Ovary (tissue), 9 donors: Measurements from ENCODE around the gene TMEM18. TPM values are rescaled to one million over a fixed set of nuclear protein-coding genes. Genes with fewer than 3 reads are reported as not detected.
"Not testable (repeated sequence)": the region's sequence is repeated elsewhere in the genome, so short reads cannot be mapped to it uniquely, and the experiment has no call there.

Experiments
- DNase-seq, 5 donors: peaks; one replicate each; pipeline ENCODE4 v3.0.0-alpha.2; 2019 to 2020
- H3K27ac ChIP-seq, 2 donors: fragments of 200-600 bp; one replicate each; pipeline versions ENCODE4 v1.5.1 to v1.8.0; 2019 to 2022
- H3K27me3 ChIP-seq: fragments of 200-600 bp; one replicate; pipeline ENCODE4 v1.8.0; 2022
- H3K36me3 ChIP-seq: fragments of 200-600 bp; sonication (generic); one replicate; pipeline ENCODE4 v1.5.1; 2019
- H3K4me1 ChIP-seq: one replicate; pipeline ENCODE4 v1.8.1; 2013; ENCODE audit warnings: mild to moderate bottlenecking, moderate library complexity; ENCODE audit not compliant: insufficient read depth
- H3K4me3 ChIP-seq: fragments of 200-600 bp; sonication (generic); one replicate; pipeline ENCODE4 v1.5.1; 2017
- H3K9me3 ChIP-seq, 2 donors: fragments of 200-600 bp in 1 of 2; sonication (generic) in 1 of 2; one replicate each; pipeline versions ENCODE4 v1.5.1 to v1.8.1; 2013 to 2019; ENCODE audit warnings: mild to moderate bottlenecking in 1 of 2, moderate library complexity in 1 of 2
- EP300 ChIP-seq: sonication (generic); formaldehyde crosslinking; IDR thresholded peaks from one replicate; pipeline ENCODE4 v1.6.1; 2017; ENCODE audit warnings: antibody characterized with exemption
- POLR2A ChIP-seq: fragments of 450-650 bp; IDR thresholded peaks from one replicate; pipeline ENCODE4 v1.6.1; 2017; ENCODE audit warnings: antibody characterized with exemption, mild to moderate bottlenecking, moderate library complexity
- WGBS, 3 donors: extraction: QIAGEN DNeasy Blood & Tissue Kit in 1 of 3; methylation state at CpG; one replicate each; pipeline versions ENCODE4 v1.1.5 to v1.1.7; 2013 to 2017; 5-methylcytosine and 5-hydroxymethylcytosine counted together
- intact Hi-C, 4 donors: fragments of 100-400 bp; cut with DNase I; formaldehyde crosslinking; loops; one replicate each; pipeline versions ENCODE4 v1.11.0 to v1.15.1; 2022 to 2023
- polyA plus RNA-seq, 2 donors: library from polyadenylated mRNA; stranded (reverse); fragments of 200-250 nt in 1 of 2; fragments of 350-450 nt in 1 of 2; fragmentation: Illumina TruSeq in 1 of 2; extraction: RNeasy Lipid Tissue Mini Kit (QIAGEN cat#74804) in 1 of 2; gene quantifications; one replicate each; pipeline ENCODE4 v1.2.3, GENCODE V29; 2013 to 2014
- total RNA-seq, 7 donors: library from RNA; depleted of rRNA in 2 of 7; stranded (reverse); fragments of >200 nt in 2 of 7; fragmentation: NEBNext Ultra II Directional in 3 of 7; extraction: Animal tissue kit (Norgen Biotek cat#: 25700) in 3 of 7; gene quantifications; one replicate each; pipeline versions ENCODE4 v1.1.0 to v1.2.4, GENCODE V29; 2016 to 2023
- TF ChIP-seq, protein P1 (sequence below), 3 donors: fragments of 450-650 bp in 2 of 3; fragments of 200-600 bp in 1 of 3; IDR thresholded peaks; one replicate each; pipeline versions ENCODE4 v1.5.1 to v1.8.0; 2016 to 2022; ENCODE audit warnings: antibody characterized with exemption in 3 of 3, mild to moderate bottlenecking in 1 of 3
- donor health status: DM: no; HTN: no; CAD: no; lungs with moderate emphysema.
- donor health status: DM: no; HTN: no; CAD: no.
- donor health status: Bipolar disorder and iron deficiency.
- donor health status: DM: yes; HTN: yes; CAD: no.
- donor health status: DM: no; HTN: no; CAD: no.
- donor health status: DM: yes; HTN: yes; CAD: no.

TMEM18 gene
- total and polyA plus RNA-seq, 9 donors = 27.5 to 48.5 (median 40.4) TPM

DNA sequence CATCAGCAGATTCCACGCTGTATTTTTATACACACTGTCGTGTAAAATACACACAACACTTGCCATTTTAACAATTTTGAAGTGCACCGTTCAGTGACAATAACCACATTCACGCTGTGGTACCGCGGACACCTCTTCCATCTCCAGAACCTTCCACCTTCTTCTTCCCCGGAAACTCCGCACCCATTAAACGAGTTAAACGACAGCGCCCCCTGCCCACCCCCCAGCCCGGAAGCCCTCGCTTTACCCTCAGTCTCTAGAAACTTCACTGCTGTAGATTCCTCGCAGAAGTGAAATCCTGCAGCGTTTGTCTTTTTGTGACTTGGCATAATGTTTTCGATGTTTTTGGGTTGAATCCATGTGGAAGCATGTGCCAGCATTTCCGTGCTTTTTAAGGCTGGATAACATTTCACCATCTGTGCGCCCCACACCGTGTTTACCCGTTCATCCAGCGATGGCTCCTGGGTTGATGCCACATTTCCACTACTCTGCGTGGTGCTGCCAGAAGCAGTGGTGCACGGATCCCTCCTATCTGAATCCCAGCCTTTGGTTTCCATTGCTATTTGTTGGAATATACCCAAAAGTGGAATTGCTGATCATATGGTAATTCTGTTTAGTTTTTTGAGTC lies 32.0 kb upstream of the TMEM18 start:
- peak; percentile 37 to 69 (median 49) for DNase-seq
- Histone ChIP-seq H3K27me3 (no peaks in the 10 kb centered on the region), H3K4me1 (peaks cover 10% of the 10 kb centered on the region), H3K27ac (peak overlapping the region in 1 of 2 donors; percentile 52), H3K9me3 (no peaks in the 10 kb centered on the region), H3K36me3 (no peaks in the 10 kb centered on the region), H3K4me3 (no peak overlapping the region)
- whole genome bisulfite sequencing, 3 donors = 51 to 76% (median 68%) methylated on average over 23 of the region's 23 CpGs
- TF ChIP-seq POLR2A = no peak
- TF ChIP-seq, protein P1, sequence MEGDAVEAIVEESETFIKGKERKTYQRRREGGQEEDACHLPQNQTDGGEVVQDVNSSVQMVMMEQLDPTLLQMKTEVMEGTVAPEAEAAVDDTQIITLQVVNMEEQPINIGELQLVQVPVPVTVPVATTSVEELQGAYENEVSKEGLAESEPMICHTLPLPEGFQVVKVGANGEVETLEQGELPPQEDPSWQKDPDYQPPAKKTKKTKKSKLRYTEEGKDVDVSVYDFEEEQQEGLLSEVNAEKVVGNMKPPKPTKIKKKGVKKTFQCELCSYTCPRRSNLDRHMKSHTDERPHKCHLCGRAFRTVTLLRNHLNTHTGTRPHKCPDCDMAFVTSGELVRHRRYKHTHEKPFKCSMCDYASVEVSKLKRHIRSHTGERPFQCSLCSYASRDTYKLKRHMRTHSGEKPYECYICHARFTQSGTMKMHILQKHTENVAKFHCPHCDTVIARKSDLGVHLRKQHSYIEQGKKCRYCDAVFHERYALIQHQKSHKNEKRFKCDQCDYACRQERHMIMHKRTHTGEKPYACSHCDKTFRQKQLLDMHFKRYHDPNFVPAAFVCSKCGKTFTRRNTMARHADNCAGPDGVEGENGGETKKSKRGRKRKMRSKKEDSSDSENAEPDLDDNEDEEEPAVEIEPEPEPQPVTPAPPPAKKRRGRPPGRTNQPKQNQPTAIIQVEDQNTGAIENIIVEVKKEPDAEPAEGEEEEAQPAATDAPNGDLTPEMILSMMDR (IDR thresholded peaks at IDR 0.05) = no peak
- intact Hi-C loops = no loop called here

- TF ChIP-seq POLR2A = no peak
- TF ChIP-seq, protein P1 (IDR thresholded peaks at IDR 0.05) = no peak
- TF ChIP-seq EP300 = no peak
- Histone ChIP-seq H3K27me3 (no peaks in the 10 kb centered on the region), H3K4me3 (no peak overlapping the region), H3K36me3 (no peaks in the 10 kb centered on the region), H3K27ac (peak overlapping the region in 1 of 2 donors; percentile 52), H3K4me1 (peaks cover 10% of the 10 kb centered on the region), H3K9me3 (no peaks in the 10 kb centered on the region)
- 37 to 63% (median 51%) methylated on average over 18 of the region's 18 CpGs for WGBS, 3 donors
- DNase-seq = peak in 4 of 5 donors; percentile 22 to 61 (median 52)
- intact Hi-C loops = no loop called here
Measured at GRCh38 chr2:708667-709066, 31.5 kb upstream of the TMEM18 start.

- intact Hi-C loops = no loop called here
- no peak overlapping the region for H3K27ac ChIP-seq
- 82 to 89% (median 85%) methylated on average over 7 of the region's 7 CpGs for WGBS, 3 donors
- peaks cover 8% of the 10 kb centered on the region for H3K4me1 ChIP-seq
- no peaks in the 10 kb centered on the region for H3K36me3 ChIP-seq
- H3K4me3 ChIP-seq = no peak overlapping the region
- TF ChIP-seq, protein P1 (IDR thresholded peaks at IDR 0.05) = no peak
- TF ChIP-seq POLR2A (no peak), EP300 (no peak)
- H3K9me3 ChIP-seq = no peaks in the 10 kb centered on the region
- DNase-seq = no peak
- H3K27me3 ChIP-seq = no peaks in the 10 kb centered on the region
Measured at GRCh38 chr2:705971-706511, 28.8 kb upstream of the TMEM18 start.

DNA sequence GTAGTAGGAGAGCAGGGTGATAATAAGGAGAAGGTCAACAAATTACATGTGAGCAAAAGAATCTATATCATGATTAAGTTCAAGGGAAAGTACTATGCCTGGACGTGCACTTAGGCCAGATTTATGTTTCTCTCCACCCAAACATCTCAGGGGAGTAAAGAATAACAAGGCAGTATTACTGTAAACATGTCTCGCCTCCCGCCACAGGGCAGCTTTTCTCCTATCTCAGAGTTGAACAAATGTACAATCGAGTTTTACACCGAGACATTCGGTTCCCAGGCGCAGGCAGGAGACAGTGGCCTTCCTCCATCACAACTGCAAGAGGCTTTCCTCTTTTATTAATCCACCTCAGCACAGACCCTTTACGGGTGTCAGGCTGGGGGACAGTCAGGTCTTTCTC lies 25.6 kb upstream of the TMEM18 start:
- intact Hi-C loops, H3K9me3 ChIP-seq, H3K36me3 ChIP-seq, H3K4me3 ChIP-seq, H3K27ac ChIP-seq, H3K27me3 ChIP-seq, DNase-seq, H3K4me1 ChIP-seq: not testable (repeated sequence)
- 7 to 40% (median 13%) methylated on average over 8 of the region's 8 CpGs for WGBS, 3 donors

- Histone ChIP-seq H3K4me1 (peaks cover 3% of the 10 kb centered on the region), H3K4me3 (no peak overlapping the region), H3K9me3 (no peaks in the 10 kb centered on the region), H3K27ac (no peak overlapping the region), H3K36me3 (no peaks in the 10 kb centered on the region), H3K27me3 (no peaks in the 10 kb centered on the region)
- intact Hi-C loops = no loop called here
- no peak for DNase-seq
- TF ChIP-seq, protein P1 (IDR thresholded peaks at IDR 0.05) = no peak
- TF ChIP-seq POLR2A = no peak
- WGBS, 3 donors = 94 to 97% (median 96%) methylated on average over 11 of the region's 11 CpGs
Measured at GRCh38 chr2:696999-697627, 19.9 kb upstream of the TMEM18 start.
